ENCODE results near the gene TEX10.

- TF ChIP-seq POLR2A (IDR thresholded peaks at IDR 0.05; ENCODE audit: low read depth, low read length): no peak
- no peak for TF ChIP-seq POLR2AphosphoS5 (IDR thresholded peaks at IDR 0.05; ENCODE audit: low read depth, low read length)
- TF ChIP-seq TAF1 (IDR thresholded peaks at IDR 0.05; ENCODE audit: low read depth, low read length): no peak
- TF ChIP-seq POU2F2 (IDR thresholded peaks at IDR 0.05; ENCODE audit: low read depth, low read length): no peak
- no peak for TF ChIP-seq PAX5 (IDR thresholded peaks at IDR 0.05; ENCODE audit: insufficient read depth, low read length, severe bottlenecking)
These were observed 66.5 kb downstream of the TEX10 start for GRCh38 chr9:100286257-100286656.

Data from GM12891 (cell line).